GM18505 (cell line): Measurements from ENCODE around the gene NHLRC2.
"Not testable (repeated sequence)": the region's sequence is repeated elsewhere in the genome, so short reads cannot be mapped to it uniquely, and the experiment has no call there.

Source experiments
- ATAC-seq: cut with Tn5 transposase; IDR thresholded peaks from one replicate; pipeline ENCODE4 v1.9.1; 2021; ENCODE audit not compliant: unreplicated experiment
- POLR2A ChIP-seq: IDR thresholded peaks from 4 replicates; pipeline ENCODE4 v1.6.1; 2011; ENCODE audit warnings: borderline replicate concordance; ENCODE audit not compliant: insufficient read depth, insufficient read length; ENCODE audit errors: extremely low read depth

Gene NHLRC2

DNA sequence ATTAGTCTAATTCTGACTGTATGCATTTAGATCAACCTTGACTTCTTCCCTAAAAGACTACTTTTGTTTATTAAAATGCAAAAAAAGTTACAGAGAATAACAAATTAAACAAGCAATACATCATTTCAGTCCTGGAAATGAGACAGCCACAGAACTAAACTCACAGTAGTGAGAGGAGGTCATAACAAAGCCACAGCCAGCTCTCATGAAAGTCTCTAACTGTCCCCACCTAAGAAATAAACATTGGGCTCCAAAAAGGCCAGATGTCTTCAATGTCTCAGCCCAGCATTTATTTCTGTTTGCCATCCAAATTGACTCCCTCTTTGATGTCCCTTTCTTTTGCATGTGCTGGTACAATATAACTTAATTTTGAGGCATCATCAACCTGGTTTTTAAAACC is 74.4 kb downstream of the NHLRC2 start:
- no peak for TF ChIP-seq POLR2A
- ATAC-seq: no peak

DNA sequence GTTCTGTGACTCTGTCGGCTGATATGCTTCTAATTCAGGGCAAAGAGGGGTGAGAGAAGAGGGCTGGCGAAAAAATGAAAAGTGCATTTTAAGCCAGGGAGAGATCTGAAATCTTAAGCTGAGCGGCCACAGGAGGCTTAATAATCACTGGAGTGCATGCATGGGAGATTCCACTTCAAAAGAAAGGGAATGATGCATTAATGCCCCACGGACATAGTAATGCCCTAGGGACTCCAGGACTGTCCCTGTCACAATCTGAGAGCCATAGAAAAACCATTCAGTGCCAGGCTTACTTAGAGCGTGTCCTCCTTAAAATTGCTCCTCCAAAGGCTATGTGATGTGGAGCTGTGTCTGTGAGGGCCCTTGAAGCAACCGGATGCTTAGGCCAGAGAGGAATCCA is 75.1 kb downstream of the NHLRC2 start:
- no peak for ATAC-seq
- no peak for TF ChIP-seq POLR2A

DNA sequence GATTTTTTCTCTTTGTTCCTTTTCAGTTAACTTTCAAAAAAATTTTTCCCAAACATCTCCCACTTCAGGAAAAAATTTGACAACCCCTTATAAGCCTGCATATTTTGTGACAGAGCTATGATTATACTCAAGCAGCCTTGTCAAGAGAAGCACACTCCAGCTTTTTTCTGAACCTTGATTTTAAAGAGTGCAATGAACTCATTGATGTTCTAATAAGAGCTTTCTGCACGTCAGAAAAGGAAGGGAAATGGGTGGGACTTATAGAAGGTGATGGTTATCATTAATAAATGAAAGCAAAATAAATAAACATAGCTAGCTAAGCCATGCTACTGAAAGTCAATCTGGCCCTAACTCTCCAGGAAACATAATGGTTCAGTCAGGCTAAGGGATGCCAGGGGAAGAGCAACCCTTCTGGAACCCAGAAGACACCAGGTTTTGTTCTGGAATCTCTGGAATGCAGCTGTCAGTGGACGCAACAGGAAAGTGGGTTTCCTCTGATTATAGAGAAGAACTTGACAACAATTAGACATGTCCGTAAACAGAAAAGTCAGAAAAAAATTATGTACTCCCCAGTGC is 76.1 kb downstream of the NHLRC2 start:
- no peak for ATAC-seq
- TF ChIP-seq POLR2A: no peak

DNA sequence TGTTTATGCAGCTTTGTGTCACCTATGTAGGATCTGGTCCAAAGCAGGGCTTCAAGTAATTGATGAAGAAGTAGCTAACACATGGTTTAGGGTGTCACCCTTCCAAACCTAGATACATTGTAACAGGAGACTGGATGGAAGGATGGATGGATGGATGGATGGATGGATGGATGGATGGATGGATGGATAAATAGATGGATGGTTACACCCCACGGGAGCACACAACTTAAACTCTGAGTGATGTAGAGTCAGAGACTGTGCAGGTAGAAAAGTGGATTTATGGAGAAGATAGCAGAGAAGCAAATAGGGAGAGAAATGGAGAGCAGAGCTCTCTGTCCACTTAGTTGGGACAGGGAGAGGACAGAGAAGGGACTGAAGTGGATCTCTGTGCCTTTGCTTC is 78.4 kb downstream of the NHLRC2 start:
- TF ChIP-seq POLR2A: no peak
- ATAC-seq: no peak

DNA sequence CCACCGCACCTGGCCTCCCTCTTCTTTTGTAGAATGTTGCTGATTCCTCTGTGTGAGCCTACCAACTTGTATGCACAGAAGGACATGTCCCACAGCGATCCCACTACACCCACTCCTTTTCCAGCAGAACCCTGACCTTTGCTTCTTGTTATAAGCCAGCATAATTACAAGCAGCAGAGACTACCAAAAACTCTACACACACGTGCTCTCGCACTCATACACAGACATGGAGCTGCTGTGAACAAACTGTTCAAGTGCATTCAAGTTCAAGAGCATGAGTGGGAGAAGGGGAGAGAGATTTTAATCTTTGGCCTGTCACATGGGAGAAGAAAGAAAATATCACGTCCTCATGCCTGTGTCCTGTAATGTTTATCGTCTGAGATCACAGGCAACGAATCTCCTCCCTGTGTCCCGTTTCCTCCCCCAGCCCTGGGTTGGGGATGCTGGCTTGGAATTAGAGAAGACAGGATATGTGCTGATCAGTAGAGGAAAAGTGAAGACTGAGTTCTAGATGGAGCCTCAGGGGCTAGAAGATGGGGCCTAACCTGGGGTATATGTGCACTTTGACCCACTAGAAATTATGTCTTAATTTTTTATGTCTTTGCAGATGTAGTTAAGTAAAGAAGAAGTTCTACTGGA is 79.6 kb downstream of the NHLRC2 start:
- TF ChIP-seq POLR2A: no peak
- ATAC-seq: no peak

DNA sequence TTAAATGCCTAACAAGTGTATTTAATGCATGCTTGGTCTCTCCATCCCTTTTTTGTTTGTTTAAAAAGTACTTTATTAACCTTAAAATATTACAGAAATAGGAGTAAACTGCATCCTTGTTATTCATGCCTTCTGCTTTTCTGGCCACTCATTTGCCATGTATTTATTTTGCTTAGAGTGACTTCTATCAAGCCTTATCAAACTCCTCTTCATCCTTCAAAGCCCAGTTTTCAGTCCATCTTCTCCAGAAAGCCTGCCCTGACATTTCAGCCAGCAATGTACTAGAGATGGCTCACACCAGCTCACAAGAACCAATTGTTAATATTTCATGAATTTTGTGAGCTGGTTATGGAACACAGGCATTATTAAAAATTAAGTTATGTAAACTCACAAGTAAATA is 82.8 kb downstream of the NHLRC2 start:
- no peak for ATAC-seq
- TF ChIP-seq POLR2A: no peak

DNA sequence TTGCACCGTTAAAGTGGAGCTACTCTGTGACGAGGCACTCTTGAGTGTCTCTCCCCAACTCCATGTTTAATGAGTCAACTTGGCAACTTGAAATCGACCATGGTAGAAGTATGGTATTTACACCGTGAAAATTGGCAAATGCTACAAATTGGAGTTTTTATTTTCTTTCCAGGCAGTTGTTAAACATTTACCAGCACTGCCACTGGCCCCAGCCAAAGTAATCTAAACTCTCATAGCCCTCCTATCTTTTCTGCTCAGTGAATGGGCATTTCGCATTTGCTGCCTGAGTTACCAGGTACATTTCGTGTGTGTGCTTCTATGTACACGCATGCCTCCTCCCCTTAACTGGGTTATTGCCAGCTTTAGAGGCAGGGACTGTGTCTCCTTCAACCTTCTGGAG is 83.3 kb downstream of the NHLRC2 start:
- TF ChIP-seq POLR2A: no peak
- no peak for ATAC-seq

DNA sequence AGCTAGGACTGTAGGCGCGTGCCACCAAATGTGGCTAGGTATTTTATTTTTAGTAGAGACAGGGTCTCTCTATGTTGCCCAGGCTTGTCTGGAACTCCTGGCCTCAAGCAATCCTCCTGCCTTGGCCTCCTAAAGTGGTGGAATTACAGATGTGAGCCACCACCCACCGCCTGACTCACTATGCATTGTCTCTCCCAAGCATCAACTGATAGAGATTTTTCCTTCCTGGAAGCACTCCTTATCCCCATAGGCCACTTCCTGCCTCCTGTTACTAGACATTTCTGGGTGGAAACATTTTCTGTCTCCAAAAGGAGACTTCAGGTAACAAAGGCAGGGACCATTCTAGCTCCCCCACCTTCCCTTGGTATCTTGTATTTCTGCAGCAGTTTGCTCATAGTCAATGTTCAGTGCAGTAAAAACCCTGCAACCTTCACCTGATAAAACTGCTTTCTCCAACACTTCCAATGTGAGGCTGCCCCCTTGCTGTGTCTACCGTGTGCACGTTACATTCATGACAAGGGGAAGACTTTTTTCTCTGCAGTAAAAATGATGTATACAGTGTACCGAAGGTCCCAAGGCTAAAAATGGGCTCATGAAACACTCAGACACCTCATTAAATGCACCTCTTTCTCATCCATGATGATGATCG is 84.9 kb downstream of the NHLRC2 start:
- no peak for TF ChIP-seq POLR2A
- no peak for ATAC-seq

DNA sequence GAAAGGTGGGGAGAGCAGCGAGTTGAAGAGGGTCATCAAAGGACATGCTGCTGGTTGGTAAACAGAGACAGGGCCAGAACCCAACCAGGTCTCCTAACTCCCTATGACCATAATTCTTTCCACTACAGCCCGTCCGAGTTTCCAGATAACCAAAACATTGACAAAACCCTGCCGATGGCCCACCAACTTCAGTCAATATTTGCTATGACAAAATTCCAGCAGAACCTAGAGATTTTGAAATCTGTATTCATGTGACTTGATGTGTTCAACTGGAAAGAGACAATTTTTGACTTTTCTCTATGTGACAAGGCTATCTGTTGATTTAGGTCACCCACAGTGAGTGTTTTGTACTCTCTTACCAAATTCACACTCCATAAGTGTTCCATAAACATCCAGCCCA is 86.7 kb downstream of the NHLRC2 start:
- no peak for TF ChIP-seq POLR2A
- no peak for ATAC-seq

DNA sequence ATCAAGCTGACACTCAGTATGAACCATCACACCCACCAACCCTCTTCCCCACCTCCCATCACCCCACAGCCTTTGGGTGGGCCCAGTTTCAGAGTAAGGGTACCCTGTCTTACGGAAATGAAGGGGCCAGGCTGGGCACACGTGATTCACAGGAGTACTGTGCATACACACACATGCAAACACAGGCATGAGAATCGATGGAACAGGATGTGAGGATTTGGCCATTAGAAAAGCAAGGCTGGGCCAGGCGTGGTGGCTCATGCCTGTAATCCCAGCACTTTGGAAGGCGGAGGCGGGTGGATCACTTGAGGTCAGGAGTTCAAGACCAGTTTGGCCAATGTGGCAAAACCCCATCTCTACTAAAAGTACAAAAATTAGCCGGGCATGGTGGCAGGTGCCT is 88.7 kb downstream of the NHLRC2 start:
- not testable (repeated sequence) for ATAC-seq

DNA sequence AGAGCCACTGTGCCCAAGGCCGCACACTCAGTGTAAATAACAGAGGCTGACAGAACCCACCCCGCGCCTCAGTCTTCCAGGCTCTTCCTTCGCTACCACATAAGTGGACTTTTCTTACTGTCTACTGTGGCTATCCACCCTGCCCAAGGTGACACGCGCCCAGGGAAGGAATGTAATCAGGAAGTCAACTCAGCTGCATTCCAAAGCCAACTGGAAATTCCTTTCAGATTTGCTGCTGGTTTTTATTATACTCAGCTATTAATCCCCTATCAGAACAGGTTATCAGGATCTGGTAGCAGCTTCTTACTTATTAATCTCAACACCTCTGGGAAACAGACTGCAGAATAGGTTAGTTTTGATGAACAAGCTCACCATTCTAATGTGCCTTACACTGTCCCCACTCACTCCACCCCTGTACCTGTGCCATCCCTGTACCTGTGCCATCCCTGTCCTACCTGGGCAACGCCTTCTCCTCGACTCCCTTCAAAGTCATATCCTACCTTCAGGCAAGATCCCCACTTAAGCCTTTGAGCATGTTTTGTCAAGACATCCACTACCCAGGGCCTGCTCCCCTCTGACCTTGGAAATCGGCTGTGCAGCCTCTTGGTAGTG is 90.7 kb downstream of the NHLRC2 start:
- no peak for TF ChIP-seq POLR2A
- ATAC-seq: no peak

DNA sequence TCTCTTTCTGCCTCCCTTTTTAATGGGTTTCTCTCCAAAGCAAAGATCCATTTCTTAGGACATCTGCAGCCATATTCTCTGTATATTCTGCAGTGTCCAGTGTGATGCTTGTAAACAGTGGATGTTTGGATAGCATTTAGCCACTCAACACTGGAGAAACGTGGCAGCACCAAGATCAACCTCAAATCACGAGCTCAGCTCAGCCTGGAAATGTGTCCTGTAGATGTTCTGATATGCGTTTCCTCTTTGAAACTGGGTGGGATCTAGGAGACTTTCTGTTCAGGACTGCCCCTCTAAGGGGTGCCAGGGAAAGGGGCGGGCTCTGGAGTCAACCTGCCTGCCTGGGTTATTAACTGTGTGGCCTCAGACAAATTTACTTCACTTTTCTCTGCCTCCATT is 91.2 kb downstream of the NHLRC2 start:
- ATAC-seq: no peak
- TF ChIP-seq POLR2A: no peak

DNA sequence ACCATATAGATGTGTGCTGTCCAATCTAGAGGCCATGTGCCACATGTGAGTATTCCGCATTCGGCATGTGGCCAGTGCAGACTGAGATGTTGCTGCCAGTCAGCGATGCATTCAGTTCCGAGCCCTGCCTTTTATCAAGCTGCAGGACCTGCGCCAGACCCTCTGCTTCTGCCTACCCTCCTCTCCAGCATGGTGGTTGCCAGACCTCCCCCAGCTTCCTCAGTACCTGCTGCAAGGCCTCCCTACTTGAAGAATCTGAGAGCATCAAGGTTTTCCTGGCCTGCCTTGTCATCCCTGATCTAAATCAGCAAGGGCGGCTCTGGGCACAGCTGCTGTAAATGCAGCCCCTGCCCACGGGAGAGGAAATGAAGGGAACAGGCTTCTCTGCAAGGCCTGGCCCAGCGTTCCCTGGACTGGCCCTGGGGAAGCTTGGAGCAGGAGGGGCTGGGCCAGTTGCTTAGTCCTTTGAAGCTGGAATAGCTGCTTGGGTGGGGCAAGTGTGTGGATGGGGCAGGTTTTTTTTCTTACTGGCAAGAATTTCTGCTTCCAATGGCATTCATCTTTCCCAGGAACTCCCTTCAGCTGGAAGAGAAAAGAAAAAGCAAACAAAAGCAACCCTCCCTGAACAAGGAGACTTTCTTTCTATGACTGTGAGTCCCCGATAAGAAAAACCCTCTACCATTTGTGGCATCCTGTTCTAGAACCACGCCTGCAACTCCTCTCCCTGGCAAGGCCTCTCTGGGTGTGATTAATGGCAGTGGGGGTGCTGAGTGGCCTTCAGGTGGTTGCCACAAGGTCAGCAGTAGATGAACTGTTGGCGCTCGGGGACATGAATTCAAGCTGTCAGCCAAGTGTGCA is 93.0 kb downstream of the NHLRC2 start:
- no peak for ATAC-seq
- TF ChIP-seq POLR2A: no peak
